HG02610 (cell line): ENCODE results near the gene TMEM154.

ENCODE experiments used
- ATAC-seq: cut with Tn5 transposase; IDR thresholded peaks from one replicate; pipeline ENCODE4 v1.9.1; 2021; ENCODE audit warnings: mild to moderate bottlenecking, moderate library complexity; ENCODE audit not compliant: unreplicated experiment

Gene TMEM154

DNA sequence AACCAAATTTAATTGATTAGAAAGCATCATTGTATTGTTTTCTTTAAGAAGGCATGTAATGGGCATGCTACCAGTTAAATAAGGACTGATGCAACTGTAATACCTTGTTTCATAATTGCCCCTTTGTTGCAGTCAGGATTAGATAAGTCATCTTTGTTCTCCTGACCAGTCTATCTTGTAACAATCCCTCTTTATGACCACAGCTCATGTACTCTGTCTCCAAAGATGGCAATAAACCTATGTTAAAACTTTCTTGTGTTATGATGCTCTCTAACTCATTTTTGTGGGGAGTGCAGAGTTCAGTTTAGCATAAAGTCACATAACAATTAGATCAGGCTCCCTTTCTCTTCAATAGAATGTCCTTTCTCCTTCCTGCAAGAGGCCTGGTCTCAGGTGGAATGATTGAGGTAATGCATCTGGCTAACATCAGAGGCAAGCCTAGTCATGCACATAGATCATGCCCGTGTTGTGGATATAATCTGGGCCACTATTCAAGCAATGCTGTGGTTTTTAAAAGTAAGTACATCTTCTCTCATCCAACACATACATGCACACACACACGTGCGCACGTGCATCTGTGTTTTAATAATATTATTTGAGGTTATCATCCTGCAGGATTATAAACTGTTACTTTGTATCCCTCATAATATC, 45.6 kb downstream of the TMEM154 start:
- no peak for ATAC-seq

DNA sequence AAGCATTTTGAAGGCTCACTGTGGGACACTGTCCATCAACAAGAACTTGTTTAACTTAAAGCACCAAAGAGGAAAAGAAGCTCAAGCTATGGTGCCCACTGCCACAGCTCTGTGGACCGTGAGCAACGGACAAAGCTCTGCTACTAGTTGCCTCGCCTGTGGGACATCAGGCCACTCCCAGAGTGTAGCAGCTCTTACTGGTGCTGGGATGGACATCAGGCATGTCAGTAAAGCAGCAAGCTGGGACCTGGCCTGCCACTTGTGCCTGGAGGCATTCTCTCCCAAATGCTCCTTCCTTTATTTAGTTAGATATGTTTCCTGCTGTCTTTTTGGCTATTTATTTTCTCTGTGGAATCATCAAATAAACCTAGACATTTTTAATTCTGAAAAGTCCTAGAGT, 46.7 kb downstream of the TMEM154 start:
- no peak for ATAC-seq

DNA sequence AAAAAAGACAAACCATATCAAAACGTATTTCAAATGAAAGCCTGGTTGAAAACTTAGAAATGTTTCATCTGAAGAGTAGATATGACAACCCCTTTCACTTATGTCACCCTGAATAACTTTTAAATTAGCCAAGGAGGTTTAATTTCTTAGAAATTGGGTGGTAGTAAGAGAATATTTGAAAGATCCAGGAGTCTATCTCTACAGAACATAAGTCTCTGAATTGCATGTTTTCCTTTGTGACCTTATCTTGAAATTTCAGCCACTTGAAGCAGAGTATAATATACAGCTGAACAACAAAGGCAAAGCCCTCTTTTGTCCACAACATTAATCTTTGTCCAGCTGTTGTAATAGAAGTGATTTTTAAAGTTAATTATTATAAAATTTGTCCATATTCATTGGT, 49.5 kb downstream of the TMEM154 start:
- no peak for ATAC-seq

DNA sequence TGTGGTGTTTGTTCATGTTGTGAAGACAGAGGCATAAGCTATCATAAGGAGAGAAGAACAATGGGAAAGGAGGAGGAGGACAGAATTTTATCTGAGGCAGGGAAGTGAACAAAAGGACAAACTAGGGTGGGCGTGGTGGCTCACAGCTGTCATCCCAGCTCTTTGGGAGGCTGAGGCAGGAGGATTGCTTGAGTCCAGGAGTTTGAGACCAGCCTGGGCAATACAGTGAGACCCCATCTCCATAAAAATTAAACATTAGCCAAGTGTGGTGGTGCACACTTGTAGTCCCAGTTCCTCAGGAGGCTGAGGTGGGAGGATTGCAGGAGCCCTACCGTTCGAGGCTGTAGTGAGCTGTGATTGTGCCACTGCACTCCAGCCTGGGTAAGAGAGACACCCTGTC, 49.9 kb downstream of the TMEM154 start:
- no peak for ATAC-seq

DNA sequence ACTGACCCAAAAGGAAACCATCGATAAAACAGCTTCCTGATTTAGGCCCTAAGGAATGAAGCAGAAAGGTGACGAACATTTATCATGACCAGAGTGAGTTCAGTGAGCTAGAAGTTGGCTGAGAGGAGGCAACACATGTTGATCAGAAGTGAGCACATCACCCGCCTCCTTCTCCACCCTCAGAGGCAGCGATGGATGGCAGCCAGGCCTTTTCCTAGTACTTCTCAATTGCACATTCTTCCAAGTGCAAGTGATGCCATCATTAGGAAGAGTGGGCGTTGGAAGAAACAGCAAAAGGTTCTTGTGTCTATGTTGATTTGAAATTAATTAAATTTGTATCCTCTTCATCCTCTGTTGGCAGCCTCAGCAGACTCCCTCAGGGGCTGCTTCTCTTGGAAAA, 51.7 kb downstream of the TMEM154 start:
- no peak for ATAC-seq

DNA sequence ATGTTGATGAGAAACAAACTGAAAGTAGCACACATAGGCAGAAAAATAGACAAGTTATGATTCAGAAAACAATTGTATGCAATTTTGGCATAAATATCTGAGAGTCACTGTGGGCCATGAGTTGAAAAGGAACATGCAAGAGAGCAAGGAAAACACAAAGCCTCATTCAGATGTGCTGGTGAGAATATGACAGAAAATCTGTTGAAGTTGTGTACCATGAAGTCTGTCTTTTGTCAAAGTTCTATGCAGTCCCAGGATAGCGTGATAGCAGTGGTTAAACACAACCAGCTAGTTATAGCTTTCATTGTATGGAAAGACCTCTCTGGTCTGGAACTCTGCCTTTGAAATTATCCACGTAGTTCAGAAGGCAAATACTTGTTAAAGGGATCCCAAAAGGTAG, 53.0 kb downstream of the TMEM154 start:
- ATAC-seq, result no peak

DNA sequence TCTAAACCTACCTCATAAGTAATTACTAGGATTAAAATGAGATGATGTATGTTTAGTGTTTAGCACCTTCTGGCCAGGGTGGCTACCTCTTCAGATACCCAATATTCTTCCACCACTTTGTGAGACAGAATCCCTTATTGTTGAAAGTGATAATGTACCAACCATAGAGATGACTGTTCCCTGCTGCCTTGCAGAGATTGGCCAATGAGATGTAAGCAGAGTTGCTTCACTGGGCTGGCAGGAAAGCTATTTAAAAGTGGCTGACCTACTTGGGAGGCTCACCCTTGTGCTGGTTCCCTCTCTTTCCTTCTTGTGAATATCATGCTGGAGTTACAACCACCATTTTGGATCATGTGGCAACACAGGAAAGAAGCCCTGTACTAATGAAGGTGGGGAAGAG, 58.9 kb downstream of the TMEM154 start:
- no peak for ATAC-seq

DNA sequence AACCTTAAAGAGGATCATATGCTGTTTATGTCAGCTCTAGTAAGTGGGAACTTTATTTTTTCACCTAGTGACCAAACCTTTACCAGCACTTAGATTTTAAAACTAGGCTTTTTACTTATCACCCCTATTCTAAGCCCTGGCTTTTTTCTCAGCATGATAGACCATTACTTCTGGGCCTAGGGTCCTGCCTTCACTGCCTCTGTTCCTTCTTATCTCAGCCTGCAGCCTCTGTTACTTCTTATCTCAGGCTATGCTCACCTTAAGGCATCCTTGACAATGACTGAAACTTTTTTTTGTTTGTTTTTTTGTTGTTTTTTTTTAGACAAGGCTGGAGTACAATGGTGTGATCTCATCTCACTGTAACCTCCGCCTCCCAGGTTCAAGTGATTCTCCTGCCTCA, 59.6 kb downstream of the TMEM154 start:
- ATAC-seq, result no peak

DNA sequence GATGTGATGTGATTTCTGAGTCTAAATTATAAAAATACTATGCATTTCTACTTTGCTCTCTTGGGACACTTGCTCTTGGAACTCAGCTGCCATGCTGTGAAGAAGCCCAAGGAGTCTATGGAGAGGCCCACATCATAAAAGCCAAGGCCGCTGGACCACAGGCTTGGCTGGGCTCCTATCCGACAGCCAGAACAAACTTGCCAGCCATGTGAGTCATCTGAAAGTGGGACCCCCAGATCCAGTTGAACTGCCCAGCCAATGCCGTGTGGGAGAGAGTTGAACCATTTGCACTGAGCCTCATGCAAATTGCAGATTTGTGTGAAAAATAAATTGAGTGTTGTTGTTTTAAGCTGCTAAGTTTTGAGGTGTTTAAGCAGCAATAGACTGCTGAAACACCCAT, 60.2 kb downstream of the TMEM154 start:
- ATAC-seq, result no peak

DNA sequence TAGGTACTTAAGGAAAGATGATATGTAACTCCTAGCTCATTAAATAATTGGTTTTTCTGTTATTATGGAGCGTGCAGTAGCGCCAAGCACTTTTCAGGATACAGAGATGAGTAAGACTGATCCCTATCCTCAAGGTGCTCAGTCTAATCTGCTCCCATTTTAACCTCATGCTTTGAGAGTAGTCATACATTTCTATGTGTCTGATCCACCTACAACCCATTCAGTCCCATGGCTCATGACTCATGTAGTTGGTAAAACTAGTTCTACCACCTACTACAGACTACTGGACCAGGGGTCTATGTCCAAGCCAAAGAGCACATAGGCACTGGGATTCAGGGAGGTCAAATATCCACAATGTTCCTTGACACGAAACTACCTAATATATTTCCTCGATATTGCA, 60.8 kb downstream of the TMEM154 start:
- ATAC-seq, result no peak

DNA sequence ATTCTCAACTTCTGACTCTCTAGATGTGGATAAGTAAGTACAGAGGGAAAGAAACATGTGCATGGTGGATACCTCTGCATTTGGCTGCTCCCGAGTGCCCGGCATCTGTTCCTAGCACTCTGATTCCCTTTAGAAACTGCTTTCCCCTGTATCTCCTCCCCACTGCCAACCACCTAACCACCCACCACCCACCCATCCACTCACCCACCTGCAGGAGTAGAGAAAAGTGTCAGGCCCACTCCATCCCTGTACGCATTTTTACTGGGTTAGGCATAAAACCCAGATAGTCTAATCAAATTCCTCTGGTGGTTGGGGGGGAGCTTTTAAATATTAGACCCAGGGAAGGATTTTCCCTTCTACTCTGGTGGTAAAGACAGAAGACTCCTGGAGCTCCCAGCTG, 63.0 kb downstream of the TMEM154 start:
- no peak for ATAC-seq

DNA sequence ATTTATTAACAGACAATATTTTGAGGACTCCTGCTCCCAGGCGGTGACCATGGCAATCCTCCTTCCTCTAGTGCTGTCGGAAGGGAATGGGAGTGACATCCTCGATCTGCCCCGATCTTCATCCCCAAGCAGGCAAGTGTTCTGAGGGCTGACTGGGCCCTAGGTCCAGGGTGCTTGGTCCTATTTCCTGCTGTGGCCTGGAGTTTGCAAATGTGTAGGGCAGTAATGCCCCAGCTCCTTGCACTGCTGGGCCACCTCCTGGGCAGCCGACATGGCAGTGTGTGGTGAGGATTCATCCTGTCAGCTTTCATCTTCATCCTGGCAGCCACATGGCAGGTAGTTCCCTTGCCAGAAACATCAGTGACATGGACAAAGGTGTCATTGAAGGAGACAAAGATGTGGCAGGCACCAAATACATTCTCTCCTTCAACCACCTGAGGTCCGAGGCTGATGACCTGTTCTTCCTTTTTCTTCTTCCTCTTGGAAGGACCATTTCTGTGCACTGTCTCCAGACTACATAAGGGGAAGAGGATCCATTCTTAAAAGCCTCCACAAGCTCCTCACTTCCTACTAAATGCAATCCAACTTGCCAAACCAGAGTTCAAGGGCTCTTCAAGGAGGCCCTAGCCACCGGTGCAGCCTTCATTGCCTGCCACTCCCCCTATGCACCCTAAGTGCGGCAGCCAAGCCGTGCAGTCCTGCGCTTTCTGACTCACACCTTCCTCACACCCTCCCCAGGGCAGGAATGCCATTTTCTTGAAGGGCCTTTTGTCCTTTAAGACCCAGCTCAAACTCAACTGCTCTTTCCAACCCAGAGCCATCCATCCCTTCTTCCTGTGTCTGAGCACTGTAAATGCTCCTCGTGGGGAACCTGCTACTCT, 65.7 kb downstream of the TMEM154 start:
- ATAC-seq, result no peak

DNA sequence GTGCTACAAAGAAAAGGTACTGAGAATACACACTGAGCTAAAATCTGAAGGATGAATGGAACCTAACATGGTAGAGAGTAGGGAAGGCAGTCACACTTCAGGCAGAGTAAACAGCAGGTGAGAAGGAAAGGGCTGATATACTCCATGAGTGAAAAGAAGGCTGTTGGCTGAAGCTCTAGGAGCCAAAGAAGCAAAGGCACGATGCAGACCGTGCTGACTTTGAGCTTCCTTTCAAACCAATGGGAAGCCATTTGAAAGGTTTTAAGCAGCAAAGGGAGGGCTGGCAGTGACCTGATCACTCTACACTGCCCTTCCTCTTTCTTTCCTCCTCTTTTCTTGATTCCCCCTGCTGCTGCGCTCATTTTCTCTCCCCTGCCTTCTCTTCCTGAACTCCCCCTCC, 66.4 kb downstream of the TMEM154 start:
- no peak for ATAC-seq

DNA sequence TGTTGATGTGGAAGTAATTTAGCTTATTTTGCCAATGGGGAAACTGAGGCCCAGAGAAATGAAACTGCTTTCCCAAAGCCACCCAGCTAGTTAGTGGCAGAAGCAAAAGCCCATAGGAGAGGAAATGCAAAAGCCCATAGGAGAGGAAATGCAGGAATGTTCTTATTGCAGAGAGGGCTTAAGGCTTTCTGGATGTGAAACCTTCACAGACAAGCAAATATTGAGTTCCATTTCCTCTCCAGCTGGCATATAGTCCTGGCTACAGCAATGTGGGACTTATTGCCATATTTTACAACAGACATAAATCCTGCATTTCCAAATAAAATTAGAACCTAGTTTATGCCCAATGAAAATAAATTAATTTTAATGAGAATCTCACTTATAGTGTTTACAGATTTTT, 69.7 kb downstream of the TMEM154 start:
- no peak for ATAC-seq

DNA sequence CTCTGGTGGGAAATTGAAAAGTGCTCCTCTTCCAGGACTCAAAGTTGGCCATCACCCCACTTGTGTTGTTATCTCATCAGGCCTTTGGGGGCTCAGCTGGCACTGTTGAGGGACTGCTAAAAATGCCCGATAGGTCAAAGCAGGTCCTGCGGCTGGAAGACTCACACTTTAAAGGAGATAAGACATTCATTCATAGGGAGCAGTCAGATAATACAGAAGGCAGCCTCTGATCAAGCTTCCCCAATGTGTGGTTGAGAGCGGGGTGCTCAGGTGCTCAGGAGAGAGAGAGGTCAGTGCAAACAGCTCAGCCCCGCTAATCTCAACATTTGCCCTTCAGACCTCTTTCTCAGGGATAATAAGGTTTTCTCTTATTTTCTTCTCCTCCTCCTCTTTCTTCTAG, 70.3 kb downstream of the TMEM154 start:
- no peak for ATAC-seq

DNA sequence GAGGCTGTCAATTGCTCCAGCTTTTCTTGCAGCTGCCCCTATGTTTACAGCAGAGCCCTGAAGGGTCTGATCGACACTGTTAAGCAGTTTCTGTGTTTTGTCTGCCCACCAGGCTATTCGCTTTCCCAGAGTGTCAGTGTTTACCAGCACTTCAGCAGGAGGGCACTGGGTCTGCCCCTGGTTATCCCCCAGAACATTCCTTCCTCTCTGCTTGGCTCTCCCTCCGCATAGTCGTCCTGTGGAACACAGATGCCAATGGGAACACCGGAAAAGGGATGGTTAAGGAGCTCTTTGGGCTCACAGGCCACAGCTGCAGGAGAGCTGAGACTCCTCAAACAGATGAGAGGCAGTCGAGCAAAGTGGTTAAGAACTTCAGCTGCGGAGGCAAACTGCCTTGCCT, 72.6 kb downstream of the TMEM154 start:
- ATAC-seq, result no peak

DNA sequence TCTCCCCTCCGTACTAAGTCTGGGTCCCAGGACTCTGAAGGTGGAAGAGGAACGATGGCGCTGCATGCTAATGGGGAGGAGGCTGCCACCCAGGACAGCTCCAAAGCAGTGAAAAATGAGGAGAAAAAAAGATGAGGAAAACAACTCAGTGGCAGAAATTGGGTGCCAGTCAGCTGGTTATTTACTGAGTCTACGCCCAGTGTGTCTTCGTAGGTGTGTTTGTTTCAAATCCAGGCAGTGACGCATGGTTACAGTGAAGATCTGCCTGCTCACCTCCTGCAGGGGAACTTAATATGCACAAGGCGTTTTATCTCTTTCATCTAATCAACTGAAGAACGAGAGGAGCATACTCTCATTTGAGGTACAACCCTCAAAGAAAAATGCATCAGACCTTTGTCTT, 73.0 kb downstream of the TMEM154 start:
- no peak for ATAC-seq

DNA sequence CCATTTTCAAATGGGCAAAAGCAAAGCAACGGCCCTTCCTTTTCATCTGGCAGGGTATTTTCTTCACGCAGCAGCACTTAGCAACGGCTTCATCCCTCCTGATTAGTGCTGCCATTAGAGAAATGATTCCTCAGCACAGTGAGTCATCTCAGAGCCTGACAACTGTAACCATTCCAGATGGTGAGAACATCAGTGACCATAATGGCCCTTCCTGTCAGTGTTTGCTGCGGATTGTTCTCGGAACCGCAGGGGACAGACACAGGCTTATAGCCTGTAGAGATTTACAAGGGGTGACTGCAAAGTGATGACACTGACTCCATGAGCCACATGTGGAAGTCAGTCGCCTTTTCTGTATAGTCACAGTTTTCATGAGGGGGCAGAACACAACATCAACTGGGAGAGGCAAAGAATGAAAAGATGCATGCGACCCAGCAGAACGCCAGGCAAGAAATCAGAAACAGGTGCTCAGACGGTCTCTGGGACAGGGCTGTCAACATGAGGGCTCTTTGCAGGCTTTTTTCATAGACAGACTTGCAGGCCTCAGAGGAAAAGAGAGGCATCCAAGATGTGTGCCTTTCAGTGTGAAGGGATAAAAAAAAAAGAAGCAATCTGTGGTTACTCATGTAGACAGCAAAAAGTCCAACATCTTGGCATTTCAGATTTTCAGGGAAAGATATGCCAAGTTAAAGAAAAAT, 74.0 kb downstream of the TMEM154 start:
- ATAC-seq, result no peak

DNA sequence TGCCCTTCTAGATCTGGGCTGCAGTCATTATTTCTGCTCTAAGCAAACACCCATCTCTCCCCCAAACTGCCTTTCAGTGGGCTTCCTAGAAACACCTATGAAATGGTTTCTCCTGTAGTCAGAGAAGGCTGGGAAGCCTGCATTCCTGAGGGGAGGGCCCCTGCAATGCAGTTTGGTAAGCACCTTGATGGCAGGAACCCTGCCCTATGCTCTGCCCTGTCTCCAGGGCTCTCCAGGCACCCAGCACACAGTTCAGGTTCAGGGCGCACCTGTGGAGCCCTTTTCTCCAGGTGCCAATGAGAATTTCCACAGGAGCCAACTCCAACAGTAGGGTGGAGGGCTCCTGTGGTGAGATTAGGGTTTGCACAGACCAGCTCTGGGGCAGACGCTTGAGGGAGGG, 74.8 kb downstream of the TMEM154 start:
- ATAC-seq, result no peak

DNA sequence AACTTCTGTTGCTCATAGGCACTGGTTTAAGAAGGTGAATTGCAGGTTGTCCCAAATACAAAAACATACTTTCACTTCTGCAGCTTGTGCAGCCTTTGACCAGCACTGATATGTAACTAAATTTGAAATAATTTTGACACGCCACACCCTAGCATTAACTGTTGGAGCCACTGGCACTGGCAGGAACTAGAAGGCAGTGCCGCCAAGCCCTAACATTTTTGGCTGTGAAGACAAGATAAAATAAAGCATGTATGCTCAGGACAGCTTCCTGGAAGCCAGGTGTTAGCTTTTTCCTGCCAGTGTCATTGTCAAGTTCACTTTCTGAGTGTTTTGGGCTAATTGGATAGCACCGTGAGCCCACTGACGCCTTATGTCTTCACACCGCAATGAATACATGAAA, 78.6 kb downstream of the TMEM154 start:
- no peak for ATAC-seq

DNA sequence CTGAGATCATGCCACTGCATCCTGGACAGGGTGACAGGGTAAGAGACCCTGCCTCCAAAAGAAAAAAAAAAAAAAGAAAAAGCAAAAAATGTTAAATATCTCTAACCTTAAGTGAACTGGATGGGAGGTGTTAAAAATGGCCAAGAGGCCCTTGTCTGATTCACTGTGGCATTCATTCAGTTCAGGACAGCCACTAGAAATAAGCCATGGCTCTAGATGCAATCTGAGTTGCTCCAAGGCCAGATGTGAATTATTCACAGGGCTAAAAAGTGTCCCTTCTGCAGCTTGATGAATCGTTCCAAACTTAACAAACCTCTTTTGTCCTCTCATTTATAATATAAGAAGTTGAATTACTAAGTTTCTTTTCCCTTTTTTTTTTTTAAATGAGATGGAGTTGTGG, 80.2 kb downstream of the TMEM154 start:
- no peak for ATAC-seq

DNA sequence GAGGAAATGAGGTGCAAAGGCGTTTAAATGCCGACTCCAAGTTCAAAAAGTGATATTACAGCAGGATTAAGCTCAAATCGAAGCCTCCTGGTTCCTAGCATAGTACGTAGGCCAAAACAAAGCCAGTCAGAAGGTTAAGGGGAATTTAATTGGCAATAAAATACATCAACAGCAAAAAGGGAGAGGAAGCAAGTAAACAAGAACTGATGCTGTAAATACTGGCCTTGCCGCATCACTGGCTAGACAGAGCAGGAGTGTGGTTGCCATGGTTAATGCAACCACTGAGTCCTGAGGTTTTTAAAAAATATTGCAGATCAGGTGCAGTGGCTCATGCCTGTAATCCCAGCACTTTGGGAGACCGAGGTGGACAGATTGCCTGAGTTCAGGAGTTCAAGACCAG, 80.7 kb downstream of the TMEM154 start:
- no peak for ATAC-seq
